Dermis microvascular lymphatic vessel endothelial cell (primary cell): ENCODE measurements around the gene RAB3GAP2. TPM values are rescaled to one million over a fixed set of nuclear protein-coding genes. Genes with fewer than 3 reads are reported as not detected.
"Not testable (repeated sequence)": the region's sequence is repeated elsewhere in the genome, so short reads cannot be mapped to it uniquely, and the experiment has no call there.

Experiments used
- DNase-seq, 2 donors: peaks; one replicate each; pipeline versions ENCODE4 v3.0.0 to v3.0.0-alpha.2; 2010; ENCODE audit warnings: low read depth in 2 of 2
- total RNA-seq: library from RNA; depleted of rRNA; stranded (reverse); fragments of >200 nt; gene quantifications from 2 replicates; pipeline ENCODE4 v1.2.1, GENCODE V29; 2014

The RAB3GAP2 gene
- 24.8 and 26.4 TPM in 2 replicates for total RNA-seq

- peak; percentile 82 to 94 for DNase-seq
These were observed at the start of gene RAB3GAP2 for GRCh38 chr1:220272047-220272840. Gene RAB3GAP2, minus strand, starts transcription at chr1:220272453. Its CDS starts 116 bp downstream, at chr1:220272337.

- DNase-seq: no peak
These were observed 49.5 kb upstream of the RAB3GAP2 start for GRCh38 chr1:220321758-220322157.

- DNase-seq: no peak
These were observed 48.5 kb upstream of the RAB3GAP2 start for GRCh38 chr1:220320709-220321108.

- no peak for DNase-seq
These were observed 46.4 kb upstream of the RAB3GAP2 start for GRCh38 chr1:220318673-220319072.

GRCh38 chr1:220317161-220317560 lies 44.9 kb upstream of the RAB3GAP2 start:
- DNase-seq: no peak

GRCh38 chr1:220316305-220316704 lies 44.1 kb upstream of the RAB3GAP2 start:
- DNase-seq: no peak

GRCh38 chr1:220315070-220315839 lies 43.0 kb upstream of the RAB3GAP2 start:
- no peak for DNase-seq

- DNase-seq: no peak
These were observed 41.3 kb upstream of the RAB3GAP2 start for GRCh38 chr1:220313576-220313975.

- DNase-seq: not testable (repeated sequence)
These were observed 37.9 kb upstream of the RAB3GAP2 start for GRCh38 chr1:220310147-220310546.

GRCh38 chr1:220307607-220308006 lies 35.4 kb upstream of the RAB3GAP2 start:
- DNase-seq: no peak

GRCh38 chr1:220306339-220306738 lies 34.1 kb upstream of the RAB3GAP2 start:
- no peak for DNase-seq

GRCh38 chr1:220303871-220304270 lies 31.6 kb upstream of the RAB3GAP2 start:
- DNase-seq: no peak

- no peak for DNase-seq
These were observed 29.4 kb upstream of the RAB3GAP2 start for GRCh38 chr1:220301630-220302029.

- peak; percentile 20 to 91 for DNase-seq
These were observed 28.3 kb upstream of the RAB3GAP2 start for GRCh38 chr1:220300442-220301121.

GRCh38 chr1:220299337-220299736 lies 27.1 kb upstream of the RAB3GAP2 start:
- no peak for DNase-seq

GRCh38 chr1:220298470-220299205 lies 26.4 kb upstream of the RAB3GAP2 start:
- no peak for DNase-seq

GRCh38 chr1:220296981-220297380 lies 24.7 kb upstream of the RAB3GAP2 start:
- no peak for DNase-seq

- DNase-seq: no peak
These were observed 22.6 kb upstream of the RAB3GAP2 start for GRCh38 chr1:220294846-220295301.

GRCh38 chr1:220291580-220291979 lies 19.3 kb upstream of the RAB3GAP2 start:
- DNase-seq: no peak

GRCh38 chr1:220290140-220290761 lies 18.0 kb upstream of the RAB3GAP2 start:
- DNase-seq: no peak

- no peak for DNase-seq
These were observed 14.9 kb upstream of the RAB3GAP2 start for GRCh38 chr1:220287129-220287528.
